ENCODE measurements around the gene PER2. TPM values are rescaled to one million over a fixed set of nuclear protein-coding genes. Genes with fewer than 3 reads are reported as not detected.
"Not testable (repeated sequence)": the region's sequence is repeated elsewhere in the genome, so short reads cannot be mapped to it uniquely, and the experiment has no call there.

Gene PER2
- total and polyA plus RNA-seq, 2 donors (not counting 1 experiment from before 2014, with no cell fraction given): 3.2 to 12.6 TPM

GRCh38 chr2:238272156-238272555 lies 16.3 kb downstream of the PER2 start:
- H3K27ac Mint-ChIP-seq: no peak overlapping the region
- WGBS (ENCODE audit: insufficient coverage): 100% methylated on average over 3 of the region's 4 CpGs
- H3K4me3 ChIP-seq (ENCODE audit: control extremely low read depth in 1 of 5, extremely low read depth in 1 of 5, insufficient read depth in 1 of 5, low read depth in 2 of 5, low read length in 4 of 5): no peak overlapping the region
- H3K4me1 ChIP-seq (ENCODE audit: control insufficient read depth in 2 of 2, insufficient read depth in 2 of 2, low read length in 2 of 2): no peaks in the 10 kb centered on the region
- ChIA-PET CTCF (interaction anchor here (1.2 kb wide), 1 partner anchor 9 kb away, joined by 4 read pairs; no protein-coding TSS in a partner anchor), POLR2A (no interaction called here)
- no peaks in the 10 kb centered on the region for H4K20me1 ChIP-seq (ENCODE audit: control insufficient read depth, insufficient read depth, low read length, poor library complexity, severe bottlenecking)
- H3K4me1 Mint-ChIP-seq: no peaks in the 10 kb centered on the region
- no peaks in the 10 kb centered on the region for H3K27me3 Mint-ChIP-seq
- H3K9me3 Mint-ChIP-seq (ENCODE audit: insufficient read depth): no peaks in the 10 kb centered on the region
- no peak overlapping the region for H3K9ac ChIP-seq (ENCODE audit: low read length)
- H3K36me3 ChIP-seq (replicated peaks in 1 of 2; ENCODE audit: control extremely low read depth in 1 of 2, control insufficient read depth in 1 of 2, extremely low read depth in 1 of 2, insufficient read depth in 2 of 2, low read length in 1 of 2): peaks cover 0 to 72% of the 10 kb centered on the region in 2 experiments
- H3K27ac ChIP-seq (ENCODE audit: low read length in 2 of 2): no peak overlapping the region
- no peak for TF ChIP-seq CTCF (IDR thresholded peaks at IDR 0.05)
- no peak for TF ChIP-seq EZH2 (IDR thresholded peaks at IDR 0.05; ENCODE audit: borderline replicate concordance, insufficient read depth, low read depth, low read length, poor library complexity, severe bottlenecking)
- DNase-seq (no peak), ATAC-seq (ENCODE audit: low read depth) (no peak)
- H3K4me3 Mint-ChIP-seq: no peak overlapping the region
- no peak overlapping the region for H3K4me2 ChIP-seq (replicated peaks; ENCODE audit: low read depth, low read length, poor library complexity, severe bottlenecking)
- intact Hi-C loops (cut with micrococcal nuclease): no loop called here
- no peaks in the 10 kb centered on the region for H3K27me3 ChIP-seq (replicated peaks in 1 of 4; ENCODE audit: control extremely low read depth in 1 of 4, control insufficient read depth in 3 of 4, insufficient read depth in 4 of 4, low read length in 3 of 4)
- H3K9me3 ChIP-seq (ENCODE audit: control extremely low read depth in 1 of 3, control insufficient read depth in 2 of 3, insufficient read depth in 1 of 3, low read length in 2 of 3): no peaks in the 10 kb centered on the region
- H2AFZ ChIP-seq (ENCODE audit: insufficient read depth, low read depth, low read length, poor library complexity, severe bottlenecking): no peak overlapping the region
- no peaks in the 10 kb centered on the region for H3K79me2 ChIP-seq (ENCODE audit: control insufficient read depth, insufficient read depth, low read length)

- H3K4me1 Mint-ChIP-seq; H3K27ac ChIP-seq (ENCODE audit: low read length in 2 of 2); POLR2A ChIA-PET; ATAC-seq (ENCODE audit: low read depth); intact Hi-C loops (cut with micrococcal nuclease); H2AFZ ChIP-seq (ENCODE audit: insufficient read depth, low read depth, low read length, poor library complexity, severe bottlenecking); H3K27me3 Mint-ChIP-seq; H3K79me2 ChIP-seq (ENCODE audit: control insufficient read depth, insufficient read depth, low read length); H3K27me3 ChIP-seq (replicated peaks in 1 of 4; ENCODE audit: control extremely low read depth in 1 of 4, control insufficient read depth in 3 of 4, insufficient read depth in 4 of 4, low read length in 3 of 4); H3K4me2 ChIP-seq (replicated peaks; ENCODE audit: low read depth, low read length, poor library complexity, severe bottlenecking); H3K9me3 ChIP-seq (ENCODE audit: control extremely low read depth in 1 of 3, control insufficient read depth in 2 of 3, insufficient read depth in 1 of 3, low read length in 2 of 3); H3K9ac ChIP-seq (ENCODE audit: low read length); H3K4me3 Mint-ChIP-seq; H3K4me3 ChIP-seq (ENCODE audit: control extremely low read depth in 1 of 5, extremely low read depth in 1 of 5, insufficient read depth in 1 of 5, low read depth in 2 of 5, low read length in 4 of 5); H3K9me3 Mint-ChIP-seq (ENCODE audit: insufficient read depth); CTCF ChIA-PET; H3K4me1 ChIP-seq (ENCODE audit: control insufficient read depth in 2 of 2, insufficient read depth in 2 of 2, low read length in 2 of 2); DNase-seq; H3K27ac Mint-ChIP-seq; H4K20me1 ChIP-seq (ENCODE audit: control insufficient read depth, insufficient read depth, low read length, poor library complexity, severe bottlenecking): not testable (repeated sequence)
- peaks cover 0 to 70% of the 10 kb centered on the region in 2 experiments for H3K36me3 ChIP-seq (replicated peaks in 1 of 2; ENCODE audit: control extremely low read depth in 1 of 2, control insufficient read depth in 1 of 2, extremely low read depth in 1 of 2, insufficient read depth in 2 of 2, low read length in 1 of 2)
- WGBS (ENCODE audit: insufficient coverage): 100% methylated on average over 8 of the region's 8 CpGs
Observed at GRCh38 chr2:238271686-238272085, 16.7 kb downstream of the PER2 start.

Data from B cell (primary cell).